DOHH2 (cell line): ENCODE data around the gene THAP4.

Experiments
- H3F3A ChIP-seq: fragments of 200-600 bp; sonication (generic), shearing (Covaris generic); 2 replicates; pipeline ENCODE4 v1.6.0; 2016; ENCODE audit warnings: antibody characterized with exemption, mild to moderate bottlenecking; ENCODE audit not compliant: control insufficient read depth, insufficient read depth
- H3K27ac ChIP-seq: fragments of 200-600 bp; sonication (generic); 2 replicates; pipeline ENCODE4 v1.5.1; 2014; ENCODE audit warnings: low read depth, mild to moderate bottlenecking, low read length, moderate library complexity
- H3K27me3 ChIP-seq: fragments of 200-600 bp; sonication (generic); 2 replicates; pipeline ENCODE4 v1.6.1; 2014; ENCODE audit warnings: mild to moderate bottlenecking, low read length, mixed read lengths; ENCODE audit not compliant: control insufficient read depth
- H3K36me3 ChIP-seq: fragments of 200-600 bp; sonication (generic); 2 replicates; pipeline ENCODE4 v1.6.1; 2014; ENCODE audit warnings: mild to moderate bottlenecking, low read length, moderate library complexity, mixed read lengths; ENCODE audit not compliant: control insufficient read depth
- H3K4me1 ChIP-seq: fragments of 200-600 bp; sonication (generic); 2 replicates; pipeline ENCODE4 v1.6.1; 2014; ENCODE audit warnings: mild to moderate bottlenecking, low read length, mixed read lengths; ENCODE audit not compliant: control insufficient read depth
- H3K4me2 ChIP-seq: fragments of 200-600 bp; sonication (generic); 2 replicates; pipeline ENCODE4 v1.6.0; 2014; ENCODE audit warnings: mild to moderate bottlenecking, low read length, moderate library complexity
- H3K4me3 ChIP-seq: fragments of 200-600 bp; sonication (generic); 2 replicates; pipeline ENCODE4 v1.5.1; 2014; ENCODE audit warnings: mild to moderate bottlenecking, low read length, mixed read lengths
- H3K79me2 ChIP-seq: fragments of 200-600 bp; sonication (generic); 2 replicates; pipeline ENCODE4 v1.6.1; 2014; ENCODE audit warnings: mild to moderate bottlenecking, low read length, mixed read lengths; ENCODE audit not compliant: control insufficient read depth
- H3K9me2 ChIP-seq: fragments of 200-600 bp; sonication (generic); replicated peaks from 2 replicates; pipeline ENCODE4 v1.6.1; 2014; ENCODE audit warnings: mild to moderate bottlenecking, low read length, mixed read lengths; ENCODE audit not compliant: control insufficient read depth
- H3K9me3 ChIP-seq: fragments of 200-600 bp; sonication (generic); 2 replicates; pipeline ENCODE4 v1.6.1; 2014; ENCODE audit warnings: antibody characterized with exemption, low read length, mixed read lengths; ENCODE audit not compliant: control insufficient read depth, insufficient read depth
- H4K20me1 ChIP-seq: fragments of 200-600 bp; sonication (generic); 2 replicates; pipeline ENCODE4 v1.6.0; 2014; ENCODE audit warnings: low read depth, mild to moderate bottlenecking, antibody characterized with exemption, low read length, moderate library complexity; ENCODE audit not compliant: control insufficient read depth, insufficient read depth
- EZH2phosphoT487 ChIP-seq: fragments of 200-600 bp; sonication (generic); IDR thresholded peaks from 2 replicates; pipeline ENCODE4 v1.6.1; 2017; ENCODE audit warnings: borderline replicate concordance, mild to moderate bottlenecking, antibody characterized with exemption, low read length, moderate library complexity, mixed read lengths
- TF ChIP-seq, protein P1 (sequence below): fragments of 200-600 bp; sonication (generic); IDR thresholded peaks from one replicate; pipeline ENCODE4 v1.5.1; 2014; ENCODE audit warnings: antibody characterized with exemption, mild to moderate bottlenecking, low read depth, low read length; ENCODE audit not compliant: poor library complexity, severe bottlenecking

The THAP4 gene

GRCh38 chr2:241571821-241572620, 64.9 kb downstream of the THAP4 start:
- Histone ChIP-seq H3K4me2 (no peak overlapping the region), H3K27me3 (no peaks in the 10 kb centered on the region), H3K4me1 (no peaks in the 10 kb centered on the region), H3F3A (no peaks in the 10 kb centered on the region), H3K9me3 (no peaks in the 10 kb centered on the region), H3K9me2 (no peaks in the 10 kb centered on the region), H3K79me2 (no peaks in the 10 kb centered on the region), H3K36me3 (no peaks in the 10 kb centered on the region), H3K27ac (no peak overlapping the region), H3K4me3 (no peak overlapping the region), H4K20me1 (no peaks in the 10 kb centered on the region)
- TF ChIP-seq EZH2phosphoT487: no peak
- TF ChIP-seq, protein P1, sequence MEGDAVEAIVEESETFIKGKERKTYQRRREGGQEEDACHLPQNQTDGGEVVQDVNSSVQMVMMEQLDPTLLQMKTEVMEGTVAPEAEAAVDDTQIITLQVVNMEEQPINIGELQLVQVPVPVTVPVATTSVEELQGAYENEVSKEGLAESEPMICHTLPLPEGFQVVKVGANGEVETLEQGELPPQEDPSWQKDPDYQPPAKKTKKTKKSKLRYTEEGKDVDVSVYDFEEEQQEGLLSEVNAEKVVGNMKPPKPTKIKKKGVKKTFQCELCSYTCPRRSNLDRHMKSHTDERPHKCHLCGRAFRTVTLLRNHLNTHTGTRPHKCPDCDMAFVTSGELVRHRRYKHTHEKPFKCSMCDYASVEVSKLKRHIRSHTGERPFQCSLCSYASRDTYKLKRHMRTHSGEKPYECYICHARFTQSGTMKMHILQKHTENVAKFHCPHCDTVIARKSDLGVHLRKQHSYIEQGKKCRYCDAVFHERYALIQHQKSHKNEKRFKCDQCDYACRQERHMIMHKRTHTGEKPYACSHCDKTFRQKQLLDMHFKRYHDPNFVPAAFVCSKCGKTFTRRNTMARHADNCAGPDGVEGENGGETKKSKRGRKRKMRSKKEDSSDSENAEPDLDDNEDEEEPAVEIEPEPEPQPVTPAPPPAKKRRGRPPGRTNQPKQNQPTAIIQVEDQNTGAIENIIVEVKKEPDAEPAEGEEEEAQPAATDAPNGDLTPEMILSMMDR: no peak

GRCh38 chr2:241570961-241571581, 65.9 kb downstream of the THAP4 start:
- no peaks in the 10 kb centered on the region for H4K20me1 ChIP-seq
- no peaks in the 10 kb centered on the region for H3K79me2 ChIP-seq
- no peak overlapping the region for H3K4me3 ChIP-seq
- no peak overlapping the region for H3K4me2 ChIP-seq
- no peaks in the 10 kb centered on the region for H3K4me1 ChIP-seq
- H3K27ac ChIP-seq: no peak overlapping the region
- H3K36me3 ChIP-seq: no peaks in the 10 kb centered on the region
- TF ChIP-seq EZH2phosphoT487: no peak
- TF ChIP-seq, protein P1: no peak
- no peaks in the 10 kb centered on the region for H3K9me3 ChIP-seq
- H3K27me3 ChIP-seq: no peaks in the 10 kb centered on the region
- no peaks in the 10 kb centered on the region for H3F3A ChIP-seq
- no peaks in the 10 kb centered on the region for H3K9me2 ChIP-seq

DNA sequence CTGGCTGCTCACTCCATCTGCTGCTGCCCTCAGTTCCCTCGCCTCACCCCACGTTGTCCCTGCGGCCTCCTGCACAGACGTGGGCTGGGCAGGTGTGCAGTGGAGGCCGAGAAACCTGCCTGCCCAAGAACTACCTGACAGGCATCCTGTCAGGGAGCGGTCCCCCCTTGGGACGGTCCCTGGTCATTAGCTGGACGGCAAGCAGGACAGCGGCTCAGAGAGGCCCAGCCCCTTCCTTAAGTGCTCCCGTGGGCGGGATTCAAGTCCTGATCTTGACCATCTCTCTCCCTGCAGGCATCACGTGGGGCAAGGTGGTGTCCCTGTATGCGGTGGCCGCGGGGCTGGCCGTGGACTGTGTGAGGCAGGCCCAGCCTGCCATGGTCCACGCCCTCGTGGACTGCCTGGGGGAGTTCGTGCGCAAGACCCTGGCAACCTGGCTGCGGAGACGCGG, 67.1 kb downstream of the THAP4 start:
- H3K36me3 ChIP-seq: no peaks in the 10 kb centered on the region
- H3K9me2 ChIP-seq: no peaks in the 10 kb centered on the region
- H4K20me1 ChIP-seq: no peaks in the 10 kb centered on the region
- H3F3A ChIP-seq: no peaks in the 10 kb centered on the region
- H3K27ac ChIP-seq: no peak overlapping the region
- no peak overlapping the region for H3K4me3 ChIP-seq
- H3K4me2 ChIP-seq: no peak overlapping the region
- TF ChIP-seq, protein P1: no peak
- TF ChIP-seq EZH2phosphoT487: no peak
- no peaks in the 10 kb centered on the region for H3K9me3 ChIP-seq
- no peaks in the 10 kb centered on the region for H3K4me1 ChIP-seq
- H3K79me2 ChIP-seq: no peaks in the 10 kb centered on the region
- no peaks in the 10 kb centered on the region for H3K27me3 ChIP-seq
